Measurements from ENCODE around the gene CHCHD1. TPM values are rescaled to one million over a fixed set of nuclear protein-coding genes. Genes with fewer than 3 reads are reported as not detected.
"Not testable (repeated sequence)": the region's sequence is repeated elsewhere in the genome, so short reads cannot be mapped to it uniquely, and the experiment has no call there.

Gene CHCHD1
- total RNA-seq, 5 donors from 2014 or later (not counting 1 experiment from before 2014, with no cell fraction given): 6.3 to 17.5 (median 14.2) TPM

- Mint-ChIP-seq H3K36me3 (peaks cover 42% of the 10 kb centered on the region), H3K4me3 (no peak overlapping the region), H3K27ac (no peak overlapping the region), H3K27me3 (no peaks in the 10 kb centered on the region), H3K4me1 (peaks cover 12 to 21% (median 19%) of the 10 kb centered on the region in 3 donors), H3K9me3 (no peaks in the 10 kb centered on the region)
- H3K27ac ChIP-seq (ENCODE audit: low read length): no peak overlapping the region
- ChIA-PET CTCF (interaction anchor here in 1 of 2 donors (0.5 kb wide), 1 partner anchor 149 kb away, joined by 3 read pairs; no protein-coding TSS in a partner anchor), POLR2A (no interaction called here)
- peaks cover 9 to 16% of the 10 kb centered on the region in 2 experiments for H3K4me1 ChIP-seq (ENCODE audit: control insufficient read depth in 1 of 2, extremely low read depth in 1 of 2, insufficient read depth in 2 of 2, low read length in 2 of 2)
- DNase-seq (no peak), ATAC-seq (replicated peaks in 1 of 4) (no peak)
- no peak overlapping the region for H3K4me3 ChIP-seq (ENCODE audit: control insufficient read depth in 1 of 2, extremely low read depth in 1 of 2, low read length in 1 of 2)
- 98% methylated on average over 20 of the region's 22 CpGs for WGBS (ENCODE audit: insufficient coverage)
- peaks cover 24 to 73% of the 10 kb centered on the region in 2 donors for H3K36me3 ChIP-seq (ENCODE audit: control insufficient read depth in 2 of 2, extremely low read depth in 1 of 2, insufficient read depth in 1 of 2, low read length in 1 of 2)
- H3K9me3 ChIP-seq: no peaks in the 10 kb centered on the region
- H3K27me3 ChIP-seq (replicated peaks in 1 of 2; ENCODE audit: control insufficient read depth in 2 of 2, extremely low read depth in 1 of 2, insufficient read depth in 2 of 2, low read length in 1 of 2): no peaks in the 10 kb centered on the region
Observed at GRCh38 chr10:73790886-73791625, 9.2 kb downstream of the CHCHD1 start.

- peaks cover 4 to 8% of the 10 kb centered on the region in 2 experiments for H3K4me1 ChIP-seq (ENCODE audit: control insufficient read depth in 1 of 2, extremely low read depth in 1 of 2, insufficient read depth in 2 of 2, low read length in 2 of 2)
- H3K4me1 Mint-ChIP-seq: peaks cover 3 to 14% (median 12%) of the 10 kb centered on the region in 3 donors
- ATAC-seq (replicated peaks in 1 of 4) (no peak), DNase-seq (no peak)
- H3K27me3 Mint-ChIP-seq: no peaks in the 10 kb centered on the region
- peaks cover 46% of the 10 kb centered on the region for H3K36me3 Mint-ChIP-seq
- H3K9me3 Mint-ChIP-seq: no peaks in the 10 kb centered on the region
- H3K4me3 ChIP-seq (ENCODE audit: control insufficient read depth in 1 of 2, extremely low read depth in 1 of 2, low read length in 1 of 2): no peak overlapping the region
- H3K27ac ChIP-seq (ENCODE audit: low read length): no peak overlapping the region
- ChIA-PET POLR2A (no interaction called here), CTCF (interaction anchor here in 1 of 2 donors (0.5 kb wide), 1 partner anchor 148 kb away, joined by 3 read pairs; no protein-coding TSS in a partner anchor)
- H3K4me3 Mint-ChIP-seq: no peak overlapping the region
- peaks cover 24 to 81% of the 10 kb centered on the region in 2 donors for H3K36me3 ChIP-seq (ENCODE audit: control insufficient read depth in 2 of 2, extremely low read depth in 1 of 2, insufficient read depth in 1 of 2, low read length in 1 of 2)
- no peaks in the 10 kb centered on the region for H3K27me3 ChIP-seq (replicated peaks in 1 of 2; ENCODE audit: control insufficient read depth in 2 of 2, extremely low read depth in 1 of 2, insufficient read depth in 2 of 2, low read length in 1 of 2)
- 96% methylated on average over 24 of the region's 26 CpGs for WGBS (ENCODE audit: insufficient coverage)
- no peak overlapping the region for H3K27ac Mint-ChIP-seq
- H3K9me3 ChIP-seq: no peaks in the 10 kb centered on the region
Observed at GRCh38 chr10:73791871-73792400, 10.1 kb downstream of the CHCHD1 start.

GRCh38 chr10:73793456-73793855, 11.6 kb downstream of the CHCHD1 start:
- 100% methylated on average over 4 of the region's 5 CpGs for WGBS (ENCODE audit: insufficient coverage)
- H3K27ac Mint-ChIP-seq: peak overlapping the region in 1 of 2 donors; percentile 43
- H3K36me3 ChIP-seq (ENCODE audit: control insufficient read depth in 2 of 2, extremely low read depth in 1 of 2, insufficient read depth in 1 of 2, low read length in 1 of 2): peaks cover 31 to 95% of the 10 kb centered on the region in 2 donors
- ATAC-seq (replicated peaks in 1 of 4) (no peak), DNase-seq (no peak)
- H3K27me3 Mint-ChIP-seq: no peaks in the 10 kb centered on the region
- H3K27me3 ChIP-seq (replicated peaks in 1 of 2; ENCODE audit: control insufficient read depth in 2 of 2, extremely low read depth in 1 of 2, insufficient read depth in 2 of 2, low read length in 1 of 2): no peaks in the 10 kb centered on the region
- H3K4me3 Mint-ChIP-seq: no peak overlapping the region
- POLR2A ChIA-PET: no interaction called here
- no peaks in the 10 kb centered on the region for H3K9me3 ChIP-seq
- no peak overlapping the region for H3K27ac ChIP-seq (ENCODE audit: low read length)
- no peaks in the 10 kb centered on the region for H3K4me1 ChIP-seq (ENCODE audit: control insufficient read depth in 1 of 2, extremely low read depth in 1 of 2, insufficient read depth in 2 of 2, low read length in 2 of 2)
- H3K9me3 Mint-ChIP-seq: no peaks in the 10 kb centered on the region
- H3K4me3 ChIP-seq (ENCODE audit: control insufficient read depth in 1 of 2, extremely low read depth in 1 of 2, low read length in 1 of 2): no peak overlapping the region
- peaks cover 2 to 5% (median 2%) of the 10 kb centered on the region in 3 donors for H3K4me1 Mint-ChIP-seq
- CTCF ChIA-PET: no interaction called here
- peaks cover 55% of the 10 kb centered on the region for H3K36me3 Mint-ChIP-seq

- H3K27ac Mint-ChIP-seq; ATAC-seq (replicated peaks in 1 of 4); H3K4me1 Mint-ChIP-seq; H3K9me3 ChIP-seq; H3K4me3 ChIP-seq (ENCODE audit: control insufficient read depth in 1 of 2, extremely low read depth in 1 of 2, low read length in 1 of 2); DNase-seq; H3K4me1 ChIP-seq (ENCODE audit: control insufficient read depth in 1 of 2, extremely low read depth in 1 of 2, insufficient read depth in 2 of 2, low read length in 2 of 2); H3K27me3 Mint-ChIP-seq; H3K9me3 Mint-ChIP-seq; H3K4me3 Mint-ChIP-seq; H3K27me3 ChIP-seq (replicated peaks in 1 of 2; ENCODE audit: control insufficient read depth in 2 of 2, extremely low read depth in 1 of 2, insufficient read depth in 2 of 2, low read length in 1 of 2); H3K27ac ChIP-seq (ENCODE audit: low read length): not testable (repeated sequence)
- H3K36me3 Mint-ChIP-seq: peaks cover 45% of the 10 kb centered on the region
- CTCF ChIA-PET: interaction anchor here in 1 of 2 donors (0.7 kb wide), 1 partner anchor 264 kb away, joined by 5 read pairs; no protein-coding TSS in a partner anchor
- POLR2A ChIA-PET: interaction anchor here in 1 of 2 donors (1.1 kb wide), 1 partner anchor 8 kb away, joined by 8 read pairs; no protein-coding TSS in a partner anchor
- 92% methylated on average over 2 of the region's 10 CpGs for WGBS (ENCODE audit: insufficient coverage)
- peaks cover 35 to 88% of the 10 kb centered on the region in 2 donors for H3K36me3 ChIP-seq (ENCODE audit: control insufficient read depth in 2 of 2, extremely low read depth in 1 of 2, insufficient read depth in 1 of 2, low read length in 1 of 2)
Observed at GRCh38 chr10:73795491-73795890, 13.6 kb downstream of the CHCHD1 start.

GRCh38 chr10:73796035-73796434, 14.2 kb downstream of the CHCHD1 start:
- H3K36me3 ChIP-seq (ENCODE audit: control insufficient read depth in 2 of 2, extremely low read depth in 1 of 2, insufficient read depth in 1 of 2, low read length in 1 of 2): peaks cover 35 to 87% of the 10 kb centered on the region in 2 donors
- H3K4me1 ChIP-seq (ENCODE audit: control insufficient read depth in 1 of 2, extremely low read depth in 1 of 2, insufficient read depth in 2 of 2, low read length in 2 of 2); H3K9me3 ChIP-seq; ATAC-seq (replicated peaks in 1 of 4); CTCF ChIA-PET; H3K27ac ChIP-seq (ENCODE audit: low read length); H3K27me3 Mint-ChIP-seq; DNase-seq; H3K4me3 Mint-ChIP-seq; H3K4me3 ChIP-seq (ENCODE audit: control insufficient read depth in 1 of 2, extremely low read depth in 1 of 2, low read length in 1 of 2); H3K4me1 Mint-ChIP-seq; H3K27me3 ChIP-seq (replicated peaks in 1 of 2; ENCODE audit: control insufficient read depth in 2 of 2, extremely low read depth in 1 of 2, insufficient read depth in 2 of 2, low read length in 1 of 2); POLR2A ChIA-PET; H3K9me3 Mint-ChIP-seq: not testable (repeated sequence)
- peak overlapping the region in 1 of 2 donors; percentile 0 for H3K27ac Mint-ChIP-seq
- no CpG with 5 or more reads among the region's 8 CpGs for WGBS (ENCODE audit: insufficient coverage)
- peaks cover 42% of the 10 kb centered on the region for H3K36me3 Mint-ChIP-seq

GRCh38 chr10:73796766-73797165, 14.9 kb downstream of the CHCHD1 start:
- Histone ChIP-seq H3K27me3 (replicated peaks in 1 of 2; ENCODE audit: control insufficient read depth in 2 of 2, extremely low read depth in 1 of 2, insufficient read depth in 2 of 2, low read length in 1 of 2) (no peaks in the 10 kb centered on the region), H3K27ac (ENCODE audit: low read length) (no peak overlapping the region), H3K4me1 (ENCODE audit: control insufficient read depth in 1 of 2, extremely low read depth in 1 of 2, insufficient read depth in 2 of 2, low read length in 2 of 2) (no peaks in the 10 kb centered on the region), H3K9me3 (no peaks in the 10 kb centered on the region), H3K4me3 (ENCODE audit: control insufficient read depth in 1 of 2, extremely low read depth in 1 of 2, low read length in 1 of 2) (no peak overlapping the region), H3K36me3 (ENCODE audit: control insufficient read depth in 2 of 2, extremely low read depth in 1 of 2, insufficient read depth in 1 of 2, low read length in 1 of 2) (peaks cover 35 to 87% of the 10 kb centered on the region in 2 donors)
- Mint-ChIP-seq H3K4me1 (peaks cover 0 to 5% (median 0%) of the 10 kb centered on the region in 3 donors), H3K9me3 (no peaks in the 10 kb centered on the region), H3K27me3 (no peaks in the 10 kb centered on the region), H3K27ac (peak overlapping the region in 1 of 2 donors; percentile 0), H3K4me3 (no peak overlapping the region), H3K36me3 (peaks cover 38% of the 10 kb centered on the region)
- ChIA-PET POLR2A (no interaction called here), CTCF (no interaction called here)
- DNase-seq: no peak
- WGBS (ENCODE audit: insufficient coverage): 89% methylated on average over 2 of the region's 5 CpGs
- ATAC-seq (replicated peaks in 1 of 4): no peak
